GM21529 (cell line): ENCODE results near the gene PRKCD.

ENCODE experiments used
- ATAC-seq: cut with Tn5 transposase; IDR thresholded peaks from one replicate; pipeline ENCODE4 v1.9.1; 2021; ENCODE audit not compliant: unreplicated experiment

The PRKCD gene

GRCh38 chr3:53188720-53189119, 27.7 kb downstream of the PRKCD start:
- ATAC-seq, result no peak

GRCh38 chr3:53189276-53189675, 28.3 kb downstream of the PRKCD start:
- ATAC-seq, result no peak

GRCh38 chr3:53190659-53191058, 29.6 kb downstream of the PRKCD start:
- ATAC-seq, result peak; percentile 52

- ATAC-seq, result no peak
Measured at GRCh38 chr3:53191836-53192480, 30.9 kb downstream of the PRKCD start.

- ATAC-seq, result peak; percentile 64
Measured at GRCh38 chr3:53192608-53193007, 31.6 kb downstream of the PRKCD start.

GRCh38 chr3:53193466-53194209, 32.6 kb downstream of the PRKCD start:
- ATAC-seq, result no peak

GRCh38 chr3:53194210-53195065, 33.4 kb downstream of the PRKCD start:
- ATAC-seq, result no peak

- ATAC-seq, result no peak
Measured at GRCh38 chr3:53195066-53195450, 34.0 kb downstream of the PRKCD start.

GRCh38 chr3:53195602-53196574, 34.9 kb downstream of the PRKCD start:
- ATAC-seq, result no peak

- peak; percentile 34 for ATAC-seq
Measured at GRCh38 chr3:53196575-53197407, 35.8 kb downstream of the PRKCD start.

GRCh38 chr3:53198256-53198977, 37.4 kb downstream of the PRKCD start:
- ATAC-seq, result no peak

- no peak for ATAC-seq
Measured at GRCh38 chr3:53198996-53199395, 38.0 kb downstream of the PRKCD start.

GRCh38 chr3:53199834-53200233, 38.8 kb downstream of the PRKCD start:
- no peak for ATAC-seq

- no peak for ATAC-seq
Measured at GRCh38 chr3:53200501-53201498, 39.8 kb downstream of the PRKCD start.

GRCh38 chr3:53202331-53203015, 41.5 kb downstream of the PRKCD start:
- no peak for ATAC-seq

GRCh38 chr3:53211706-53212702, 51.0 kb downstream of the PRKCD start:
- no peak for ATAC-seq
